Keratinocyte (primary cell): ENCODE measurements around the gene GHRL. TPM values are rescaled to one million over a fixed set of nuclear protein-coding genes. Genes with fewer than 3 reads are reported as not detected.

Experiments
- DNase-seq: peaks from one replicate; pipeline ENCODE4 v3.0.0-alpha.2; 2011; ENCODE audit warnings: low read depth, missing footprints, low spot score
- FAIRE-seq: peaks from 2 replicates; lab custom pipeline; 2011; peaks lifted over from hg19 to GRCh38; lab: Jason Lieb, UNC
- H2AFZ ChIP-seq: 2 replicates; pipeline ENCODE4 v1.6.0; 2012; ENCODE audit warnings: low read length, control low read depth, inconsistent platforms; ENCODE audit not compliant: control insufficient read depth
- H3K27ac ChIP-seq: 2 replicates; pipeline ENCODE4 v1.5.1; 2011; ENCODE audit warnings: low read length; ENCODE audit not compliant: control insufficient read depth, insufficient read depth
- H3K27me3 ChIP-seq: 3 replicates; pipeline ENCODE4 v1.6.0; 2011; ENCODE audit warnings: low read length; ENCODE audit not compliant: control insufficient read depth, insufficient read depth; ENCODE audit errors: extremely low read depth
- H3K36me3 ChIP-seq, 2 experiments: 2 replicates in 1 of 2; 3 replicates in 1 of 2; pipeline ENCODE4 v1.5.1; 2011; ENCODE audit warnings: low read length in 2 of 2, mild to moderate bottlenecking in 1 of 2; ENCODE audit not compliant: control insufficient read depth in 2 of 2, insufficient read depth in 2 of 2; ENCODE audit errors: extremely low read depth in 1 of 2
- H3K4me1 ChIP-seq: 3 replicates; pipeline ENCODE4 v1.5.1; 2011; ENCODE audit warnings: low read length; ENCODE audit not compliant: control insufficient read depth, insufficient read depth; ENCODE audit errors: extremely low read depth
- H3K4me2 ChIP-seq: 3 replicates; pipeline ENCODE4 v1.6.0; 2011; ENCODE audit warnings: low read depth, low read length; ENCODE audit not compliant: control insufficient read depth, insufficient read depth; ENCODE audit errors: extremely low read depth
- H3K4me3 ChIP-seq, 3 experiments: fragments of 200-600 bp in 1 of 3; sonication (generic) in 1 of 3; 2 replicates in 2 of 3; 3 replicates in 1 of 3; pipeline ENCODE4 v1.5.1; 2011 to 2016; ENCODE audit warnings: low read length in 3 of 3, mild to moderate bottlenecking in 3 of 3, control low read depth in 2 of 3, inconsistent platforms in 1 of 3, low read depth in 1 of 3, mixed read lengths in 1 of 3, mixed run types in 1 of 3, moderate library complexity in 1 of 3; ENCODE audit not compliant: control insufficient read depth in 2 of 3, insufficient read depth in 2 of 3; ENCODE audit errors: extremely low read depth in 1 of 3
- H3K79me2 ChIP-seq: 2 replicates; pipeline ENCODE4 v1.6.0; 2012; ENCODE audit warnings: low read length; ENCODE audit not compliant: control insufficient read depth, insufficient read depth
- H3K9ac ChIP-seq: 3 replicates; pipeline ENCODE4 v1.6.0; 2011; ENCODE audit warnings: low read length; ENCODE audit not compliant: control insufficient read depth, insufficient read depth; ENCODE audit errors: extremely low read depth
- H3K9me1 ChIP-seq: 3 replicates; pipeline ENCODE4 v1.6.0; 2011; ENCODE audit warnings: low read length; ENCODE audit not compliant: control insufficient read depth, insufficient read depth; ENCODE audit errors: extremely low read depth
- H3K9me3 ChIP-seq: 2 replicates; pipeline ENCODE4 v1.5.1; 2012; ENCODE audit warnings: low read depth, low read length; ENCODE audit not compliant: control insufficient read depth
- H4K20me1 ChIP-seq: 3 replicates; pipeline ENCODE4 v1.6.0; 2011; ENCODE audit warnings: low read length; ENCODE audit not compliant: control insufficient read depth, insufficient read depth; ENCODE audit errors: extremely low read depth
- CTCF ChIP-seq, 3 experiments: IDR thresholded peaks in 1 of 3; conservative IDR thresholded peaks in 1 of 3; optimal IDR thresholded peaks in 1 of 3; 2 replicates in 2 of 3; 3 replicates in 1 of 3; pipeline versions ENCODE3 to v1.5.1; 2011; ENCODE audit warnings: low read length in 3 of 3, mild to moderate bottlenecking in 3 of 3, moderate library complexity in 2 of 3, control low read depth in 1 of 3, inconsistent platforms in 1 of 3; ENCODE audit not compliant: insufficient read depth in 2 of 3; ENCODE audit errors: extremely low read depth in 1 of 3
- EZH2 ChIP-seq: IDR thresholded peaks from one replicate; pipeline ENCODE4 v1.6.1; 2012; ENCODE audit warnings: inconsistent platforms, mild to moderate bottlenecking, low read length, moderate library complexity
- dilution Hi-C: fragments of 300-500 bp; cut with MboI; formaldehyde crosslinking; loops from one replicate; pipeline ENCODE4 v1.7.0; 2020; ENCODE audit warnings: low sequenced_read_pairs; ENCODE audit not compliant: extremely low pct_ligation_motif_present
- polyA plus RNA-seq, 5 experiments: library from polyadenylated mRNA; depleted of rRNA in 3 of 5; stranded (reverse) in 3 of 5; stranded (forward) in 1 of 5; unstranded in 1 of 5; fragments of >200 nt; gene quantifications; 1 replicate in 1 of 5; 2 replicates in 3 of 5; 3 replicates in 1 of 5; pipeline versions ENCODE4 v1.2.1 to v1.2.3, GENCODE V29; 2011 to 2012; ENCODE audit warnings: missing spikeins in 2 of 5, low read depth in 1 of 5, low replicate concordance in 1 of 5

GHRL gene
- polyA plus RNA-seq, 1 donor (not counting 4 experiments of a cell fraction or from before 2014, with no cell fraction given), result not detected

DNA sequence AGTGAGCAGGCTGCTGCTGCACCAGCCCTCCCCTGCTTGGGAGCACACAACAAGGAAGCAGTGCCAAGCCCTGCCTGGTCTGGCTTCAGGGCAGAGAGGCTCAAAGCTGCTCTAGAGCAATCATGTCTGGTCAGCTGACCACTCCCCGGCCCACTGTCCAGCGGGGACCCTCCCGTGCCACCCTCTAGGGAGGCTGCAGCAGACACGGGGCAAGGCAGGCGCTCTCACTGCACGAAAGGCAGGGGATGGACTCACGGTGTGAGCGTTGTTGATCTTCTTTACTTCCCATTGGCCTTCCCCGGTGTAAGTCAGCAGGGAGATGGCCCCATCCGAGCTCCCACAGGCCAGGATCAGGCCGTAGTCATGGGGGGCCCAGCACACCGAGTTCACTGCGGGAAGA lies 19.0 kb upstream of the GHRL start:
- no peak for TF ChIP-seq EZH2
- no peak for TF ChIP-seq CTCF (optimal IDR thresholded peaks at IDR 0.05 in 1 of 3, IDR thresholded peaks at IDR 0.05 in 1 of 3, conservative IDR thresholded peaks at IDR 0.05 in 1 of 3; ENCODE audit: extremely low read depth in 1 of 3, insufficient read depth in 2 of 3, low read length in 3 of 3)
- H3K36me3 ChIP-seq, result peaks cover 40 to 51% of the 10 kb centered on the region in 2 experiments
- dilution Hi-C loops, result no loop called here

GRCh38 chr3:10310578-10310977 lies 17.8 kb upstream of the GHRL start:
- no peak overlapping the region for H3K9ac ChIP-seq

More for the DNA sequence above, 19.0 kb upstream of the GHRL start:
- no peaks in the 10 kb centered on the region for H3K9me1 ChIP-seq
- no peaks in the 10 kb centered on the region for H3K4me1 ChIP-seq
- H3K9ac ChIP-seq, result no peak overlapping the region
- no peaks in the 10 kb centered on the region for H3K9me3 ChIP-seq
- H3K4me3 ChIP-seq, result no peak overlapping the region
- no peak overlapping the region for H3K4me2 ChIP-seq
- no peak overlapping the region for H2AFZ ChIP-seq
- FAIRE-seq, result no peak
- H3K27me3 ChIP-seq, result no peaks in the 10 kb centered on the region
- H3K27ac ChIP-seq, result no peak overlapping the region
- no peak for DNase-seq
- H4K20me1 ChIP-seq, result peaks cover 2% of the 10 kb centered on the region
- no peaks in the 10 kb centered on the region for H3K79me2 ChIP-seq

More at GRCh38 chr3:10310578-10310977, 17.8 kb upstream of the GHRL start:
- no peak overlapping the region for H3K4me3 ChIP-seq
- H3K27me3 ChIP-seq, result no peaks in the 10 kb centered on the region
- H3K79me2 ChIP-seq, result no peaks in the 10 kb centered on the region
- H3K4me1 ChIP-seq, result no peaks in the 10 kb centered on the region
- FAIRE-seq (no peak), DNase-seq (no peak)
- dilution Hi-C loops, result no loop called here
- no peak overlapping the region for H3K27ac ChIP-seq
- H3K36me3 ChIP-seq, result peaks cover 35 to 47% of the 10 kb centered on the region in 2 experiments
- no peak overlapping the region for H3K4me2 ChIP-seq
- TF ChIP-seq CTCF (optimal IDR thresholded peaks at IDR 0.05 in 1 of 3, IDR thresholded peaks at IDR 0.05 in 1 of 3, conservative IDR thresholded peaks at IDR 0.05 in 1 of 3; ENCODE audit: extremely low read depth in 1 of 3, insufficient read depth in 2 of 3, low read length in 3 of 3) (no peak), EZH2 (no peak)
- H4K20me1 ChIP-seq, result peaks cover 2% of the 10 kb centered on the region
- H3K9me3 ChIP-seq, result no peaks in the 10 kb centered on the region
- no peaks in the 10 kb centered on the region for H3K9me1 ChIP-seq
- H2AFZ ChIP-seq, result no peak overlapping the region
